HuH-7.5 (cell line): ENCODE results near the gene FLYWCH1.
A peak's percentile ranks its signal among the peaks of the same experiment; 100 is the strongest.

ENCODE experiments used
- DNase-seq: peaks from one replicate; pipeline ENCODE4 v3.0.0; 2011; ENCODE audit warnings: low spot score

FLYWCH1 gene

GRCh38 chr16:2953706-2954627 lies 42.2 kb downstream of the FLYWCH1 start:
- no peak for DNase-seq

- DNase-seq: no peak
These were observed 43.1 kb downstream of the FLYWCH1 start for GRCh38 chr16:2954656-2955381.

- DNase-seq: no peak
These were observed 43.7 kb downstream of the FLYWCH1 start for GRCh38 chr16:2955438-2955778.

- DNase-seq: no peak
These were observed 44.2 kb downstream of the FLYWCH1 start for GRCh38 chr16:2955779-2956578.

GRCh38 chr16:2956579-2956956 lies 44.8 kb downstream of the FLYWCH1 start:
- no peak for DNase-seq

- no peak for DNase-seq
These were observed 47.5 kb downstream of the FLYWCH1 start for GRCh38 chr16:2959206-2959605.

- DNase-seq: no peak
These were observed 48.7 kb downstream of the FLYWCH1 start for GRCh38 chr16:2960183-2961010.

GRCh38 chr16:2962334-2963073 lies 50.8 kb downstream of the FLYWCH1 start:
- no peak for DNase-seq

- no peak for DNase-seq
These were observed 51.5 kb downstream of the FLYWCH1 start for GRCh38 chr16:2963074-2963722.

GRCh38 chr16:2963723-2964474 lies 52.2 kb downstream of the FLYWCH1 start, which contains the start of gene KREMEN2:
KREMEN2 (plus strand) TSS chr16:2964275; CDS start chr16:2964521, 246 bp downstream.
- DNase-seq: peak; percentile 86

- DNase-seq: peak; percentile 94
These were observed 53.0 kb downstream of the FLYWCH1 start for GRCh38 chr16:2964475-2965336.

- no peak for DNase-seq
These were observed 54.5 kb downstream of the FLYWCH1 start for GRCh38 chr16:2966043-2966807.

GRCh38 chr16:2966808-2967191 lies 55.1 kb downstream of the FLYWCH1 start:
- no peak for DNase-seq

- DNase-seq: no peak
These were observed 55.5 kb downstream of the FLYWCH1 start for GRCh38 chr16:2967211-2967631.

- no peak for DNase-seq
These were observed 56.0 kb downstream of the FLYWCH1 start for GRCh38 chr16:2967721-2968161.

GRCh38 chr16:2968368-2968737 lies 56.6 kb downstream of the FLYWCH1 start:
- DNase-seq: no peak

- peak; percentile 97 for DNase-seq
These were observed 57.2 kb downstream of the FLYWCH1 start, which contains the start of gene PAQR4 for GRCh38 chr16:2968738-2969544. PAQR4 (plus strand) TSS chr16:2969348; CDS start chr16:2969675, 327 bp downstream.
